GM10266 (cell line): Measurements from ENCODE around the gene CCDC3.

Source experiments
- DNase-seq: peaks from one replicate; pipeline ENCODE4 v3.0.0; 2012; ENCODE audit errors: extremely low spot score
- CTCF ChIP-seq: IDR thresholded peaks from 2 replicates; pipeline ENCODE4 v1.5.1; 2012; ENCODE audit warnings: mild to moderate bottlenecking, low read depth; ENCODE audit not compliant: control insufficient read depth, insufficient read depth; ENCODE audit errors: missing control alignments

Gene CCDC3

GRCh38 chr10:12906051-12906541 is 95.4 kb downstream of the CCDC3 start:
- TF ChIP-seq CTCF, result no peak
- DNase-seq, result no peak

GRCh38 chr10:12905067-12905466 is 96.4 kb downstream of the CCDC3 start:
- TF ChIP-seq CTCF, result no peak
- DNase-seq, result no peak

GRCh38 chr10:12902851-12903358 is 98.6 kb downstream of the CCDC3 start:
- no peak for DNase-seq
- no peak for TF ChIP-seq CTCF

- TF ChIP-seq CTCF, result peak; percentile 70
- DNase-seq, result peak; percentile 79
Observed at GRCh38 chr10:12902135-12902572, 99.4 kb downstream of the CCDC3 start.

- no peak for TF ChIP-seq CTCF
- no peak for DNase-seq
Observed at GRCh38 chr10:12899546-12899945, 102.0 kb downstream of the CCDC3 start.

- no peak for TF ChIP-seq CTCF
- no peak for DNase-seq
Observed at GRCh38 chr10:12898271-12898670, 103.2 kb downstream of the CCDC3 start.

GRCh38 chr10:12897278-12897677 is 104.2 kb downstream of the CCDC3 start:
- no peak for TF ChIP-seq CTCF
- DNase-seq, result no peak
